Muscle of arm (tissue), 14 donors: ENCODE measurements around the gene TAC1. TPM values are rescaled to one million over a fixed set of nuclear protein-coding genes. Genes with fewer than 3 reads are reported as not detected.
"Not testable (repeated sequence)": the region's sequence is repeated elsewhere in the genome, so short reads cannot be mapped to it uniquely, and the experiment has no call there.

Experiments
- DNase-seq: peaks from one replicate; pipeline ENCODE4 v3.0.0-alpha.2; 2013
- long read RNA-seq, 11 donors: transcript quantifications; one replicate each; lab custom pipeline, GENCODE V29; 2026
- polyA plus RNA-seq, 12 donors: library from polyadenylated mRNA; unstranded; fragments of 120-200 nt; gene quantifications; one replicate each; pipeline ENCODE4 v1.2.1, GENCODE V29; 2013; ENCODE audit not compliant: insufficient read length in 12 of 12

Gene TAC1
- 1 to 10 TPM in 5 of 12 donors, under 1 TPM in 5, not detected in 2; 0.32 to 3.6 (median 0.98) TPM for polyA plus RNA-seq
- long read RNA-seq, donor 1, partial matches to known transcripts, result 0 of 2 reads
- long read RNA-seq, donor 1, other reads (novel, unspliced or antisense), result 0 of 2 reads
- long read RNA-seq, donor 2, result 0 reads
- long read RNA-seq, donor 3, result 0 reads
- long read RNA-seq, donor 4, result 0 reads
- long read RNA-seq, donor 5, partial matches to known transcripts, result 0 of 1 reads
- long read RNA-seq, donor 5, other reads (novel, unspliced or antisense), result 0 of 1 reads
- long read RNA-seq, donor 6, result 0 reads
- long read RNA-seq, donor 7, result 0 reads
- long read RNA-seq, donor 8, result 0 reads
- long read RNA-seq, donor 9, partial matches to known transcripts, result 0 of 2 reads
- long read RNA-seq, donor 9, other reads (novel, unspliced or antisense), result 0 of 2 reads
- long read RNA-seq, donor 10, result 0 reads
- long read RNA-seq, donor 11, result 0 reads

- peak; percentile 40 for DNase-seq
Observed at GRCh38 chr7:97731736-97732564, at the start of gene TAC1. Gene TAC1 (plus strand): TSS chr7:97732086. CDS start chr7:97732613, 527 bp downstream.

GRCh38 chr7:97685952-97686351 is 45.9 kb upstream of the TAC1 start:
- DNase-seq, result no peak

GRCh38 chr7:97693586-97693985 is 38.3 kb upstream of the TAC1 start:
- no peak for DNase-seq

GRCh38 chr7:97694355-97694754 is 37.5 kb upstream of the TAC1 start:
- DNase-seq, result no peak

GRCh38 chr7:97697396-97697795 is 34.5 kb upstream of the TAC1 start:
- no peak for DNase-seq

GRCh38 chr7:97722386-97722785 is 9.5 kb upstream of the TAC1 start:
- DNase-seq, result no peak

GRCh38 chr7:97732565-97733275 is 834 bp downstream of the TAC1 start:
- no peak for DNase-seq

- DNase-seq, result no peak
Observed at GRCh38 chr7:97733276-97734161, 1.6 kb downstream of the TAC1 start.

- no peak for DNase-seq
Observed at GRCh38 chr7:97734255-97734654, 2.4 kb downstream of the TAC1 start.

GRCh38 chr7:97735075-97735474 is 3.2 kb downstream of the TAC1 start:
- no peak for DNase-seq

GRCh38 chr7:97748482-97748881 is 16.6 kb downstream of the TAC1 start:
- DNase-seq, result no peak

- DNase-seq, result no peak
Observed at GRCh38 chr7:97751566-97751965, 19.7 kb downstream of the TAC1 start.

GRCh38 chr7:97752215-97752614 is 20.3 kb downstream of the TAC1 start:
- no peak for DNase-seq

- DNase-seq, result no peak
Observed at GRCh38 chr7:97757824-97758223, 25.9 kb downstream of the TAC1 start.

GRCh38 chr7:97770850-97771249 is 39.0 kb downstream of the TAC1 start:
- no peak for DNase-seq

- DNase-seq, result no peak
Observed at GRCh38 chr7:97771576-97771975, 39.7 kb downstream of the TAC1 start.

- DNase-seq, result no peak
Observed at GRCh38 chr7:97772045-97772901, 40.4 kb downstream of the TAC1 start.

- DNase-seq, result not testable (repeated sequence)
Observed at GRCh38 chr7:97786398-97786797, 54.5 kb downstream of the TAC1 start.
